NB4 (cell line): ENCODE data around the gene RIC1.
"Not testable (repeated sequence)": the region's sequence is repeated elsewhere in the genome, so short reads cannot be mapped to it uniquely, and the experiment has no call there.

Source experiments
- TF ChIP-seq, protein P1 (sequence below): IDR thresholded peaks from one replicate; pipeline ENCODE4 v1.5.1; 2012; ENCODE audit warnings: low read depth, low read length
- TF ChIP-seq, protein P2 (sequence below): IDR thresholded peaks from 2 replicates; pipeline ENCODE4 v1.6.1; 2011; ENCODE audit warnings: low read depth, low read length

DNA sequence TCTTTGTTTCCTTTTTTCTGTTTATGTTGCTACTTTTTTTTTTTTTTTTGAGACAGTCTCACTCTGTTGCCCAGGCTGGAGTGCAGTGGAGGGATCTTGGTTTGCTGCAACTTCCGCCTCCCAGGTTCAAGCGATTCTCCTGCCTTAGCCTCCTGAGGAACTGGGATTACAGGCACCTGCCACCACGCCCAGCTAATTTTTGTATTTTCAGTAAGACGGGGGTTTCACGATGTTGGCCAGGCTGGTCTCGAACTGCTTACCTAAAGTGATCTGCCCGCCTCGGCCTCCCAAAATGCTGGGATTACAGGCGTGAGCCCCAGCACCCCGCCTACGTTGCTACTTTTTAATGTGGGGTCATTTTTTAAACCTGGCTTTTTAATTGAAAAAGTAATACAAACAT is 1.2 kb upstream of the RIC1 start:
- TF ChIP-seq, protein P1, sequence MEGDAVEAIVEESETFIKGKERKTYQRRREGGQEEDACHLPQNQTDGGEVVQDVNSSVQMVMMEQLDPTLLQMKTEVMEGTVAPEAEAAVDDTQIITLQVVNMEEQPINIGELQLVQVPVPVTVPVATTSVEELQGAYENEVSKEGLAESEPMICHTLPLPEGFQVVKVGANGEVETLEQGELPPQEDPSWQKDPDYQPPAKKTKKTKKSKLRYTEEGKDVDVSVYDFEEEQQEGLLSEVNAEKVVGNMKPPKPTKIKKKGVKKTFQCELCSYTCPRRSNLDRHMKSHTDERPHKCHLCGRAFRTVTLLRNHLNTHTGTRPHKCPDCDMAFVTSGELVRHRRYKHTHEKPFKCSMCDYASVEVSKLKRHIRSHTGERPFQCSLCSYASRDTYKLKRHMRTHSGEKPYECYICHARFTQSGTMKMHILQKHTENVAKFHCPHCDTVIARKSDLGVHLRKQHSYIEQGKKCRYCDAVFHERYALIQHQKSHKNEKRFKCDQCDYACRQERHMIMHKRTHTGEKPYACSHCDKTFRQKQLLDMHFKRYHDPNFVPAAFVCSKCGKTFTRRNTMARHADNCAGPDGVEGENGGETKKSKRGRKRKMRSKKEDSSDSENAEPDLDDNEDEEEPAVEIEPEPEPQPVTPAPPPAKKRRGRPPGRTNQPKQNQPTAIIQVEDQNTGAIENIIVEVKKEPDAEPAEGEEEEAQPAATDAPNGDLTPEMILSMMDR, result not testable (repeated sequence)
- TF ChIP-seq, protein P2, sequence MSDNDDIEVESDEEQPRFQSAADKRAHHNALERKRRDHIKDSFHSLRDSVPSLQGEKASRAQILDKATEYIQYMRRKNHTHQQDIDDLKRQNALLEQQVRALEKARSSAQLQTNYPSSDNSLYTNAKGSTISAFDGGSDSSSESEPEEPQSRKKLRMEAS, result not testable (repeated sequence)
